Vagina (tissue), 2 donors: ENCODE results near the gene THOC7.

Source experiments
- CTCF ChIP-seq, 3 experiments: fragments of 450-650 bp in 2 of 3; fragments of 200-600 bp in 1 of 3; sonication (generic) in 1 of 3; IDR thresholded peaks; one replicate each; pipeline ENCODE4 v1.5.1; 2017 to 2019; ENCODE audit warnings: antibody characterized with exemption in 3 of 3, mild to moderate bottlenecking in 2 of 3, moderate library complexity in 2 of 3
- POLR2A ChIP-seq, 2 donors: fragments of 450-650 bp; IDR thresholded peaks; one replicate each; pipeline ENCODE4 v1.6.1; 2017; ENCODE audit warnings: antibody characterized with exemption in 2 of 2, mild to moderate bottlenecking in 2 of 2, moderate library complexity in 2 of 2

GRCh38 chr3:63870615-63871005 is 7.0 kb upstream of the THOC7 start:
- TF ChIP-seq CTCF (IDR thresholded peaks at IDR 0.05) (no peak), POLR2A (IDR thresholded peaks at IDR 0.05) (no peak)
